LoVo (cell line): ENCODE measurements around the gene LST1.
A peak's percentile ranks its signal among the peaks of the same experiment; 100 is the strongest.

ENCODE experiments used
- DNase-seq: peaks from one replicate; pipeline ENCODE4 v3.0.0-alpha.2; 2016; ENCODE audit warnings: low spot score

The LST1 gene

GRCh38 chr6:31620586-31621319, 34.7 kb downstream of the LST1 start, which contains the start of gene PRRC2A:
PRRC2A (plus strand) TSS chr6:31620715; CDS start chr6:31622790, 2,075 bp downstream.
- peak; percentile 84 for DNase-seq

- DNase-seq = no peak
Measured at GRCh38 chr6:31621320-31621939, 35.4 kb downstream of the LST1 start.

- no peak for DNase-seq
Measured at GRCh38 chr6:31621991-31622390, 35.9 kb downstream of the LST1 start.

DNA sequence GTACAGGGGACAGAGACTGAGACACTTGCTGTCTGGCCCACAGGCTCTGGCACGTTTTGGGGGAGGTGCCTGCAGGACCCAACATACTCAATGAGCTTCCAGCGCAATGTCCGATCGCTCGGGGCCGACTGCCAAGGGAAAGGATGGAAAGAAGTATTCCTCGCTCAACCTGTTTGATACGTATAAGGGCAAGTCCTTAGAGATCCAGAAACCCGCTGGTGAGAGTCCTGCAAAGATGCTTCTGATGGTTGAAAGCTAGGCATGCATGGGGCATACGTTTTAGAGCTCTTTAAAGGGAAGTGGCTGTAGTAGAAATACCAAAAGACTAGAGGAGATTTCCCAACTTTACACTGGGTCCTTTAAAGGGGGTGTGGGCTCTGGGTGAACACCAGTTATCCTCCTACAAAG, 36.6 kb downstream of the LST1 start:
- DNase-seq = no peak

DNA sequence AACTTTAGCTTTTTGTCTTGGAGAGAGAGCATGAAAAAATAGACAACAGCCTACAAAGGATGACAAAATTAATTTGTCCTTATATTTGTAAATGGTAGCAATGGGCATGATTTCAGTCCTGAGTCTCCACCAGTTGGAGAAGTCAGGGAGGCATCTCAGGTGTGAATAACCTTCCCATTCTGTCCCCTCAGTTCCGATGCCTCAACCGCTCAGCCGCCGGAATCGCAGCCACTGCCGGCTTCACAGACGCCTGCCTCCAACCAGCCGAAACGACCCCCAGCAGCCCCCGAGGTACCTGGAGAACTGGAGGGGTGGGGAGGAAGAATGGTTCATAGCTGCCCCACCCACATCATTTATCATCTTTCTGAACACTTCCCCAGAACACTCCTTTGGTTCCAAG, 38.0 kb downstream of the LST1 start:
- DNase-seq = no peak

DNA sequence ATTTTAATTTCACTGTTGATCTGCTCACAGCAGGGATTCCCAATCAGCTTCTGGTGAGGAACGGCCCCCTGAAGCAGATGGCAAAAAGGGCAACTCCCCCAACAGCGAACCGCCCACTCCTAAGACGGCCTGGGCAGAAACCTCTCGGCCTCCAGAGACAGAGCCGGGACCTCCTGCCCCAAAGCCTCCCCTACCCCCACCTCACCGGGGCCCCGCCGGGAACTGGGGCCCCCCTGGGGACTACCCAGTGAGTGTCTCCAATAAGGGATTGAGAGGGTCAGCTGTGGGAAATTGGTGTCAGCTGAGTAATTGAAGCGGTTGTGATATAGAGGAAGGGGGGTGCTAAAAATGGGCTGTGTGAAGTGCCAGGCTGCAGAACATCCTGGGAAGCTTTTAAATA, 40.9 kb downstream of the LST1 start:
- no peak for DNase-seq

- no peak for DNase-seq
Measured at GRCh38 chr6:31627690-31628287, 41.7 kb downstream of the LST1 start.

DNA sequence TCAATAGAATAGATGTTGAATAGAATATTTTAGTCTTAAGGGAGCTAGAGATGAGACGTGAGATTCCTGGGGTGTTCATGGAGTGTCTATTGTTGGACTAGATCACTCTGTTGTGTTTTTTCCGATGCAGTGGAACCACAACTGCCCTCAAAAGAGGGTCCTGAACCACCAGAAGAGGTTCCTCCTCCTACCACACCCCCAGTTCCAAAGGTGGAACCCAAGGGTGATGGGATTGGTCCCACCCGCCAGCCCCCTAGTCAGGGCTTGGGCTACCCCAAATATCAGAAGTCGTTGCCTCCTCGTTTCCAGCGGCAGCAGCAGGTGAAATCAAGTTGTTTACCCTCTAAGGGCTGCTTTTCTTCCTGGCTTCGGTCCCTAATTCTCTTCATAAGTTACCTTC, 42.9 kb downstream of the LST1 start:
- DNase-seq = no peak

- no peak for DNase-seq
Measured at GRCh38 chr6:31630177-31630934, 44.3 kb downstream of the LST1 start.

DNA sequence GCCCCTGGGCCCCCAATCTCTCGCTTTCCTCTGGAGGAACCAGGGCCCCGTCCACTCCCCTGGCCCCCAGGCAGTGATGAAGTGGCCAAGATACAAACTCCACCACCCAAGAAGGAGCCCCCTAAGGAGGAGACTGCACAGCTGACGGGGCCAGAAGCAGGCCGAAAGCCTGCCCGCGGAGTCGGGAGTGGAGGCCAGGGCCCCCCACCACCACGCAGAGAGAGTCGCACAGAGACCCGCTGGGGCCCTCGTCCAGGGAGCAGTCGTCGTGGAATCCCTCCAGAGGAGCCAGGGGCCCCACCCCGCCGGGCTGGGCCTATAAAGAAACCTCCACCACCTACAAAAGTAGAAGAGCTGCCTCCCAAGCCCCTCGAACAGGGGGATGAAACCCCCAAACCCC, 45.1 kb downstream of the LST1 start:
- DNase-seq = no peak

GRCh38 chr6:31631681-31632278, 45.7 kb downstream of the LST1 start:
- DNase-seq = no peak

GRCh38 chr6:31632279-31632946, 46.3 kb downstream of the LST1 start:
- no peak for DNase-seq

GRCh38 chr6:31633447-31633846, 47.4 kb downstream of the LST1 start:
- DNase-seq = no peak

- no peak for DNase-seq
Measured at GRCh38 chr6:31634131-31634530, 48.1 kb downstream of the LST1 start.

GRCh38 chr6:31634969-31635575, 49.0 kb downstream of the LST1 start:
- DNase-seq = no peak

DNA sequence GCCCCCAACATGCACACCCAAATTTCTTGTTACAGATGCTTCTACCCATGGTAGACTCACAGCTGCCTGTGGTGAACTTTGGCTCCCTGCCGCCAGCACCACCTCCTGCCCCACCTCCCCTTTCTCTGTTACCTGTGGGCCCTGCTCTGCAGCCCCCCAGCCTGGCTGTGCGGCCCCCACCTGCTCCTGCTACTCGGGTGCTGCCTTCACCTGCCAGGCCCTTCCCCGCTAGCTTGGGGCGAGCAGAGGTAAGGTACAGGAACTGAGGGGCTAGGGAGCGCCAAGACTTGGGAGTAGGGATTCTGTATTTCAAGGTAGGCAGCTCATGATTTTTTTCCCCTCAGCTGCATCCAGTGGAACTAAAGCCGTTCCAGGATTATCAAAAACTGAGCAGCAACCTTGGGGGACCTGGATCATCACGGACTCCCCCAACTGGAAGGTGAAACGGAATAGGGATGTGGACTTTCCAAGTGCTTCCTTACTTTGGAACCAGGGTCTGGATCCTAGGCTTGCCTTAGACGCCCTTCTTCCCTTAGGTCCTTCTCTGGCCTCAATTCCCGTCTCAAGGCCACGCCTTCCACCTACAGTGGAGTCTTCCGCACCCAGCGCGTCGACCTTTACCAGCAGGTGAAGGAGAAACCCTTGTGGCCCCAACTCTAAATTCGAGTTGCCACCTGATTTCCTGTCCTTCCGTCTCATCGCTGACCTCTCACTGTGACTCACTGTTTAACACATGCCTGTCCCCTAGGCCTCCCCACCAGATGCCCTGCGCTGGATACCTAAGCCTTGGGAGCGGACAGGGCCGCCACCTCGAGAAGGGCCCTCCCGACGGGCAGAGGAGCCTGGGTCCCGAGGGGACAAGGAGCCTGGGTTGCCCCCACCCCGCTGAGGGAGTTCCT, 50.9 kb downstream of the LST1 start:
- no peak for DNase-seq
